SK-N-SH treated with all-trans-retinoic acid at 6 μM for 48 hours (cell line): ENCODE results near the gene NDUFB10.

Experiments
- ARNTL ChIP-seq: fragments of 450-650 bp; formaldehyde crosslinking; IDR thresholded peaks from 2 replicates; pipeline ENCODE4 v1.5.0; 2020; ENCODE audit warnings: low read depth, mild to moderate bottlenecking, moderate library complexity, borderline replicate concordance
- GLIS3 ChIP-seq: fragments of 250-450 bp; sonication (Bioruptor Pico); IDR thresholded peaks from 2 replicates; pipeline ENCODE4 v1.5.0; 2020; ENCODE audit warnings: mild to moderate bottlenecking, moderate library complexity
- ISL1 ChIP-seq: fragments of 250-450 bp; sonication (Bioruptor Pico); IDR thresholded peaks from 2 replicates; pipeline ENCODE4 v2.1.2; 2022; ENCODE audit warnings: mild to moderate bottlenecking, moderate library complexity
- PATZ1 ChIP-seq: fragments of 250-450 bp; sonication (Bioruptor Pico); IDR thresholded peaks from 2 replicates; pipeline ENCODE4 v1.8.0; 2020; ENCODE audit warnings: mild to moderate bottlenecking, moderate library complexity, borderline replicate concordance
- POU6F1 ChIP-seq: fragments of 250-450 bp; sonication (Bioruptor Pico); IDR thresholded peaks from 2 replicates; pipeline ENCODE4 v1.8.0; 2021; ENCODE audit warnings: low read depth, mild to moderate bottlenecking, moderate library complexity, borderline replicate concordance
- RARB ChIP-seq: fragments of 250-450 bp; sonication (Bioruptor Pico); IDR thresholded peaks from 2 replicates; pipeline ENCODE4 v1.8.0; 2021; ENCODE audit warnings: mild to moderate bottlenecking, moderate library complexity
- ZFP3 ChIP-seq: fragments of 250-450 bp; sonication (Bioruptor Pico); IDR thresholded peaks from 2 replicates; pipeline ENCODE4 v1.5.0; 2020; ENCODE audit warnings: mild to moderate bottlenecking, moderate library complexity
- ZNF565 ChIP-seq: fragments of 450-650 bp; formaldehyde crosslinking; conservative IDR thresholded peaks from 2 replicates; pipeline ENCODE4 v1.5.0; 2020; ENCODE audit warnings: low read depth, mild to moderate bottlenecking, moderate library complexity
- ZNF70 ChIP-seq: fragments of 450-650 bp; formaldehyde crosslinking; IDR thresholded peaks from 2 replicates; pipeline ENCODE4 v1.5.0; 2020; ENCODE audit warnings: mild to moderate bottlenecking, moderate library complexity

GRCh38 chr16:1958715-1959268 is 546 bp upstream of the NDUFB10 start:
- TF ChIP-seq ARNTL (CRISPR knock-in tag) (no peak), RARB (CRISPR knock-in tag) (no peak), POU6F1 (no peak), PATZ1 (CRISPR knock-in tag) (no peak), ISL1 (no peak), ZNF70 (CRISPR knock-in tag) (no peak), ZFP3 (CRISPR knock-in tag) (no peak), ZNF565 (CRISPR knock-in tag) (no peak), GLIS3 (no peak)
